Right lobe of liver (tissue), 6 donors: ENCODE data around the gene LHFPL2. TPM values are rescaled to one million over a fixed set of nuclear protein-coding genes. Genes with fewer than 3 reads are reported as not detected.

Experiments
- ATAC-seq, 4 donors: fragments of 200-7000 bp; cut with Tn5 transposase; one replicate each; pipeline ENCODE4 v1.9.1; 2020; ENCODE audit warnings: mild to moderate bottlenecking in 4 of 4, moderate library complexity in 4 of 4
- DNase-seq, 3 donors: peaks; one replicate each; pipeline ENCODE4 v3.0.0-alpha.2; 2020
- H3K27ac ChIP-seq, 3 donors: fragments of 200-600 bp; one replicate each; pipeline ENCODE4 v1.8.0; 2022
- H3K27me3 ChIP-seq, 2 donors: fragments of 200-600 bp; one replicate each; pipeline ENCODE4 v1.8.0; 2022
- H3K36me3 ChIP-seq, 4 donors: fragments of 200-600 bp; sonication (generic) in 1 of 4; one replicate each; pipeline versions ENCODE4 v1.5.1 to v1.8.0; 2017 to 2022; ENCODE audit warnings: control low read depth in 1 of 4
- H3K4me1 ChIP-seq, 4 donors: fragments of 200-600 bp; sonication (generic) in 1 of 4; one replicate each; pipeline versions ENCODE4 v1.5.1 to v1.8.0; 2017 to 2022; ENCODE audit warnings: control low read depth in 1 of 4
- H3K4me3 ChIP-seq, 3 donors: fragments of 200-600 bp; one replicate each; pipeline ENCODE4 v1.8.0; 2022
- H3K9me3 ChIP-seq, 4 donors: fragments of 200-600 bp; sonication (generic) in 1 of 4; one replicate each; pipeline versions ENCODE4 v1.5.1 to v1.8.0; 2017 to 2022; ENCODE audit warnings: control low read depth in 1 of 4
- CTCF ChIP-seq, 4 donors: fragments of 200-600 bp in 3 of 4; fragments of 450-650 bp in 1 of 4; IDR thresholded peaks; one replicate each; pipeline versions ENCODE4 v1.5.1 to v1.8.0; 2016 to 2022; ENCODE audit warnings: antibody characterized with exemption in 4 of 4, mild to moderate bottlenecking in 2 of 4
- POLR2A ChIP-seq: fragments of 450-650 bp; IDR thresholded peaks from one replicate; pipeline ENCODE4 v1.6.1; 2017; ENCODE audit warnings: antibody characterized with exemption, mild to moderate bottlenecking
- whole genome bisulfite sequencing: methylation state at CpG from one replicate; pipeline ENCODE4 v1.1.6; 2018; ENCODE audit warnings: low coverage, low lambda C conversion rate; ENCODE audit not compliant: insufficient coverage; ENCODE audit errors: missing lambda C conversion rate; 5-methylcytosine and 5-hydroxymethylcytosine counted together
- intact Hi-C, 2 donors: fragments of 100-400 bp; cut with DNase I; formaldehyde crosslinking; loops; one replicate each; pipeline versions ENCODE4 v1.11.2 to v1.14.1; 2022
- total RNA-seq, 6 experiments: library from RNA; depleted of rRNA in 2 of 6; stranded (reverse); fragments of >200 nt in 2 of 6; fragmentation: NEBNext Ultra II Directional in 3 of 6; extraction: Animal tissue kit (Norgen Biotek cat#: 25700) in 3 of 6; gene quantifications; one replicate each; pipeline versions ENCODE4 v1.1.0 to v1.2.4, GENCODE V29; 2016 to 2023
- donor health status: DM: no; HTN: yes; CAD: no.
- donor health status: DM: no; HTN: no; CAD: no.
- donor health status: DM: no; HTN: no; CAD: no.
- donor health status: DM: no; HTN: yes; CAD: no.
- donor health status: DM: no; HTN: yes; CAD: no.

The LHFPL2 gene
- total RNA-seq, 6 experiments from 2014 or later: 2.6 to 11.8 (median 4.3) TPM

- H3K9me3 ChIP-seq: no peaks in the 10 kb centered on the region
- no peaks in the 10 kb centered on the region for H3K36me3 ChIP-seq
- TF ChIP-seq CTCF (IDR thresholded peaks at IDR 0.05): no peak
- no peak for TF ChIP-seq POLR2A
- no peak overlapping the region for H3K4me3 ChIP-seq
- intact Hi-C loops: no loop called here
- peaks cover 0 to 5% of the 10 kb centered on the region in 2 donors for H3K27me3 ChIP-seq
- ATAC-seq (no peak), DNase-seq (no peak)
- WGBS: 61% methylated on average over 2 of the region's 2 CpGs
- H3K4me1 ChIP-seq: peaks cover 0 to 12% (median 2%) of the 10 kb centered on the region in 4 donors
- H3K27ac ChIP-seq: no peak overlapping the region
Observed at GRCh38 chr5:78644741-78645300, 3.8 kb downstream of the LHFPL2 start.

- no peak overlapping the region for H3K27ac ChIP-seq
- H3K27me3 ChIP-seq: peaks cover 0 to 5% of the 10 kb centered on the region in 2 donors
- TF ChIP-seq POLR2A (no peak), CTCF (IDR thresholded peaks at IDR 0.05) (no peak)
- H3K4me3 ChIP-seq: no peak overlapping the region
- no peak for DNase-seq
- 64% methylated on average over 3 of the region's 3 CpGs for WGBS
- peaks cover 0 to 12% (median 2%) of the 10 kb centered on the region in 4 donors for H3K4me1 ChIP-seq
- no peak for ATAC-seq
- intact Hi-C loops: no loop called here
- H3K9me3 ChIP-seq: no peaks in the 10 kb centered on the region
- no peaks in the 10 kb centered on the region for H3K36me3 ChIP-seq
Observed at GRCh38 chr5:78644129-78644528, 4.4 kb downstream of the LHFPL2 start.

- Histone ChIP-seq H3K4me1 (peaks cover 0 to 4% (median under 1%) of the 10 kb centered on the region in 4 donors), H3K9me3 (no peaks in the 10 kb centered on the region), H3K27me3 (peaks cover 0 to 5% of the 10 kb centered on the region in 2 donors), H3K4me3 (no peak overlapping the region), H3K36me3 (no peaks in the 10 kb centered on the region), H3K27ac (no peak overlapping the region)
- ATAC-seq (no peak), DNase-seq (no peak)
- intact Hi-C loops: no loop called here
- 88% methylated on average over 1 of the region's 1 CpG for WGBS
- TF ChIP-seq POLR2A (no peak), CTCF (IDR thresholded peaks at IDR 0.05) (no peak)
Observed at GRCh38 chr5:78642701-78643100, 5.9 kb downstream of the LHFPL2 start.

GRCh38 chr5:78640662-78641474 lies 7.7 kb downstream of the LHFPL2 start:
- no peak for ATAC-seq
- no peaks in the 10 kb centered on the region for H3K9me3 ChIP-seq
- intact Hi-C loops: no loop called here
- TF ChIP-seq POLR2A: no peak
- no peaks in the 10 kb centered on the region for H3K36me3 ChIP-seq
- no peak overlapping the region for H3K4me3 ChIP-seq
- 67% methylated on average over 2 of the region's 3 CpGs for WGBS
- H3K4me1 ChIP-seq: no peaks in the 10 kb centered on the region
- no peaks in the 10 kb centered on the region for H3K27me3 ChIP-seq
- H3K27ac ChIP-seq: no peak overlapping the region
- no peak for DNase-seq

GRCh38 chr5:78639791-78640190 lies 8.8 kb downstream of the LHFPL2 start:
- no peak for TF ChIP-seq POLR2A
- TF ChIP-seq CTCF (IDR thresholded peaks at IDR 0.05): no peak
- Histone ChIP-seq H3K4me3 (no peak overlapping the region), H3K27me3 (no peaks in the 10 kb centered on the region), H3K4me1 (no peaks in the 10 kb centered on the region), H3K27ac (no peak overlapping the region), H3K36me3 (no peaks in the 10 kb centered on the region), H3K9me3 (no peaks in the 10 kb centered on the region)
- intact Hi-C loops: no loop called here
- 76% methylated on average over 2 of the region's 2 CpGs for WGBS
- DNase-seq: no peak
- ATAC-seq: peak; percentile 31 to 54 (median 47)
